Measurements from ENCODE around the gene GATA1.

Gene GATA1

DNA sequence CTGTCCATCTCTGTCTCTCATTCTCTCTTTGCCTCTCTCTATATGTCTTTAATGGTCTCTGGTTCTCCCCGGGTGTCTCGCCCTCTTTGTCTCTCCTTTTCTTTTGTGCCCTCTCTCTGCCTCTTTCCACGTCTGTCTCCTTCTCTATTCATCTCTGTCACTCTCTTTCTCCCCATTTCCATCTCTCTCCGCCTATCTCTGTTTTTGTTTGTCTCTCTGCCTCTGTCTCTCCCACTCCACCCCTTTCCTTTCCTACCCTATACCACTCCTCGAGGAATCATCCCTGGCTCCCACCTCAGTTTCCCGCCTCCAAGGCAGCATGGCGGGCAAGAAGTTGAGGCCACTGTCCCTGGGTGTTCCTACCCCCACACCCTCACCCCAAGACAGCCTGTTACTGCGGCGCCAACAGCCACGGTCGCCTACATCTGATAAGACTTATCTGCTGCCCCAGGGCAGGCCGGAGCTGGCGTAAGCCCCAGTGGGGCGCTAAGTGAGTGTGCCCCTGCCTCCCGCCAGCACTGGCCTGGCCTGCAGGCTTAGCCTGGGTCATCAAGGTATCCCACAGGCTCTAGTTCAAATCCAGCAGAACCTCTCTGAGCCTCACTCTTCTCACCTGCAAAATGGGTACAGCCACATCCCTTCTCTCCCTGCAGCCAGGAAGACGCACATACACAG is 713 bp upstream of the GATA1 start:
- DNase-seq = no peak

GRCh38 chrX:48786825-48787504 is 575 bp downstream of the GATA1 start:
- no peak for DNase-seq

GRCh38 chrX:48787505-48788443 is 1.4 kb downstream of the GATA1 start:
- DNase-seq = no peak

- DNase-seq = no peak
These were observed 3.2 kb downstream of the GATA1 start for GRCh38 chrX:48789366-48790220.

DNA sequence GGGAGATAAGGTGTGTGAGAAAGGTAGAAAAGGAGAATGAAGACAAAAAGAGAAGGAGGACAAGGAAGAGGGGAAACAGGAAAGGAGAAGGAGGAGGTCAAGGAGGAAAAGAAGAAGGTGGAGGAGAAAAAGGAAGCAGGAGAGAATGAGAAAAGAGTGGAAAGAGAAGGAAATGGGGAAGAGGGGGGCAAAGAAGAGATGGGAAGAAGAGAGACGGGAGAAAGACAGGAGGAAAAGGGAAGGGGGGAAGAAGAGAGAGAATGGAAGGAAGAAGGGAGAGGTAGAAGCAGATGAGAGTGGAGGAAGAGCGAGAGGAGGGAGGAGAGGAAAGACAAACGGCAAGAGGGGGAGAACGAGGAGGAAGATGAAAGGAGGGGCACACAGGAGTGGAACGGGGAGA is 4.1 kb downstream of the GATA1 start:
- no peak for DNase-seq

DNA sequence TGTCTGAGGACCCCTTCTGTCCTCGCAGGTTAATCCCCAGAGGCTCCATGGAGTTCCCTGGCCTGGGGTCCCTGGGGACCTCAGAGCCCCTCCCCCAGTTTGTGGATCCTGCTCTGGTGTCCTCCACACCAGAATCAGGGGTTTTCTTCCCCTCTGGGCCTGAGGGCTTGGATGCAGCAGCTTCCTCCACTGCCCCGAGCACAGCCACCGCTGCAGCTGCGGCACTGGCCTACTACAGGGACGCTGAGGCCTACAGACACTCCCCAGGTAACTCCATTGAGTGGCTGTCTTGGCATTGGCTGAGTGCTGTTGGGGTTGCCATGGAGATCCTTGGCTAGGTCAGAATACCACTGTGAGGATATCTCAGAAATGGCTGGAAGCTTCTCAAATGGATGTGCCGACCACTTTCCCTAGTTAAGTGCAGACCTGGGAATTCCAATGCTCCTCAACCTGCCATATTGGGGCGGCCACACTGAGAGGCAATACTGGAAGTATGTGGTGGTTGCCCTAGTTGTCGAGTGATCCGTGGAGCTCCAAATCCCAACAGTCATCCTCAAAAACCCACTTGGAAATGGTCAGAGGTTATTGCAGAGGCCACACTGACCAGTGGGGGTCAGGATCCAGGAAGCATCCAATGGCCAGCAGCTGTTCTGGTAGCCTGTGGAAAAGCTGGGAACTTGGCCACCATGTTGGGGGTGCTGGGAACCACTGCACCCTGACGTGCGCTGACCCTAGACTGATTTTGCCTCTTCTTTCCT is 4.9 kb downstream of the GATA1 start:
- no peak for DNase-seq

- DNase-seq = no peak
These were observed 5.8 kb downstream of the GATA1 start for GRCh38 chrX:48792219-48792618.

DNA sequence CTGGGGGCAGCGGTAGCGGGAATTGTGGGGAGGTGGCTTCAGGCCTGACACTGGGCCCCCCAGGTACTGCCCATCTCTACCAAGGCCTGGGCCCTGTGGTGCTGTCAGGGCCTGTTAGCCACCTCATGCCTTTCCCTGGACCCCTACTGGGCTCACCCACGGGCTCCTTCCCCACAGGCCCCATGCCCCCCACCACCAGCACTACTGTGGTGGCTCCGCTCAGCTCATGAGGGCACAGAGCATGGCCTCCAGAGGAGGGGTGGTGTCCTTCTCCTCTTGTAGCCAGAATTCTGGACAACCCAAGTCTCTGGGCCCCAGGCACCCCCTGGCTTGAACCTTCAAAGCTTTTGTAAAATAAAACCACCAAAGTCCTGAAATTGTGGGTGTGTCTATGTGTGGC is 7.5 kb downstream of the GATA1 start:
- no peak for DNase-seq

DNA sequence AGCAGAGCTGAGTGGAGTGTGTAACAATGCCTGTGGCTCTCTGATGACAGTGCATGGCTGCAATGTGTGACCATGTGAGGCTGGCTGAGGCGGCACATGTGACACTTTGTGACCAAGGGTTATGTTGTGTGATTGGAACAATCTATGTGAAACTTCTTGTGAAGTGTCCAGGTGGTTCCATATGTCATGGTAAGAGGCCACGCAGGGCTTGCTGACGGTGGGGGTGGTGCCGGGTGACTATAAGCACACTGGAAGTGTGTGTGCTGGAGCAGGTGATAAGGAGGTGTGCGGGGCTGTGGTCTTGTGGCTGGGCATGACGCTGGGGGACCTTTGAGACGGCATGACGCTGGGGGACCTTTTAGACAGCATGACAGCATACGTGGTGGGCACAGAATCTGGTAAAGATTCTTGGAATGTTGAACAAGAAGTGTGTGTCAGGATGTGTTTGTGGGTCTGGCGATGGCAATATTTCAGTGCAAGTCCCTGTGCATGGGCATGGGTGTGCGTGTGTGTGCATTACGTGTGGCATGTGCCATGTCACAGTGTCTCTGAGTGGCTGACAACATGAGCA is 8.0 kb downstream of the GATA1 start:
- DNase-seq = no peak

DNA sequence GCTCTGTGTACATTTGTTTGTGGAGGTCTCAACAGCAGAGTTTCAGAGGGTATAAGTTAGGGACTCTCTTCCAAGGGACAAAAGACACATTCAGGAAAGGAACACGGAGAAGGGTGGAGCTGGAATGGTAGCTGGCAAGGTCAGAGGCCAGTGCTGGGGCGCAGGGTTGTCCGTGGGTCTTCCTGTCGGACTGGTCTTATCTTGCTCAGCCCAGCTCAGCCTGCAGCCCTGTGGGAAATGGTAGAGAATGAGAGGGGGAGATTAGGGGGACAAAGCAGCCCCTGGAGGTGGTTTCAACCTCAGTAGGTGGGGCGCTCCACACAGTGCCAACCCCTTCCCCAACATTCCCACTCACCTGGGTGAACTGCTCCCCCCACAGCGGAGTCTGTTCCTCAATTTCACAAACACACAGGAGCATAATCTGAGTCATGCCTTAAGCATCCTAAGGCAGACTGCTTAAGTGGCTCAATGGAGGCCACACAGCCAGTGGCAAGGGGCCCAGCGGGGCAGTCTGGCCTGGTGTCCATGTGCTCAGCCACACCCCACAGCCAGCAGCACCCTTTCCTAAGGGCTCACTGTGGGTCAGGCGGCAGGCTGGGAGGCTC is 8.6 kb downstream of the GATA1 start:
- DNase-seq = no peak

- DNase-seq = no peak
These were observed 11.9 kb downstream of the GATA1 start for GRCh38 chrX:48798318-48798717.

- no peak for DNase-seq
These were observed 14.3 kb downstream of the GATA1 start for GRCh38 chrX:48800574-48801279.

DNA sequence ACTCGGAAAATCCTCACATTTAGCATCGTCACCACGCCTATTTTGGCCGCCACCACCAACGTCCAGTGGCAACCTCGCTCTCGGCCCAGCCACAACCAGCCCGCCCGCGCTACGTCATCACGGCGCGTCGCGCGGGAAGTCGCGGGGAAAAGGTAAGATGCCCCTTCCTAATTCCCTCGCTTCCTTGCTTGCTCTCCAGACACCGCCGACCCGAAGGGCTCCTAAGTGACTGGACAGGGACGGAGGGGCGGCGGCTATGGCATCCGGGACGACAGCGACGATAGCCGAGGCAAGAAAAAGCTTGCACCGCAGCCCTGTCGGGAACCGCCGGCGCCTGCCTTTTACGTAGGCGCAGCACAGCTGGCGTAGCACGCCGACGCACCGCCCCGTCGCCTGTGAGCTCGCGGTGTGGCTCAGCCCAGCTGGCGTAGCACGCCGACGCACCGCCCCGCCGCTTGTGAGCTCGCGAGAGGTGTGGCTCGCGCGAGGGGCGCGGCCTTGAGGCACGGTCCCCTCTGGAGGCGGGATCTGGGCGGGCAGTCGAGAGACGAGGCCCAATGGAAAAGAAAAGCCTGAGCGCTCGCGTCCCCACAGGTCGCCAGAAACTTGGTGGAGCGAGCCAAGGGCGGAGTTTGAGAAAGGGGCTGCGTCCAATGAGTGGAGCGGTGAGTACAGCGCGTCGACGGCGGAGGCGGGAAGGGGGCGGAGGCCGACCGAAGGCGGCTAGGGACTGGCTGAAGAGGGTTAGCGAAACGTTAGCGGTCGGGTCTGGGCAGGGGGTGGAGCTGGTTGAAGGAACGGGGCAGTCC is 15.1 kb downstream of the GATA1 start, which contains the start of gene HDAC6:
Gene HDAC6 (plus strand): TSS at position 788 of the 809 bp plus-strand sequence. CDS start 626 bp downstream, outside the sequence.
- DNase-seq = peak; percentile 95

DNA sequence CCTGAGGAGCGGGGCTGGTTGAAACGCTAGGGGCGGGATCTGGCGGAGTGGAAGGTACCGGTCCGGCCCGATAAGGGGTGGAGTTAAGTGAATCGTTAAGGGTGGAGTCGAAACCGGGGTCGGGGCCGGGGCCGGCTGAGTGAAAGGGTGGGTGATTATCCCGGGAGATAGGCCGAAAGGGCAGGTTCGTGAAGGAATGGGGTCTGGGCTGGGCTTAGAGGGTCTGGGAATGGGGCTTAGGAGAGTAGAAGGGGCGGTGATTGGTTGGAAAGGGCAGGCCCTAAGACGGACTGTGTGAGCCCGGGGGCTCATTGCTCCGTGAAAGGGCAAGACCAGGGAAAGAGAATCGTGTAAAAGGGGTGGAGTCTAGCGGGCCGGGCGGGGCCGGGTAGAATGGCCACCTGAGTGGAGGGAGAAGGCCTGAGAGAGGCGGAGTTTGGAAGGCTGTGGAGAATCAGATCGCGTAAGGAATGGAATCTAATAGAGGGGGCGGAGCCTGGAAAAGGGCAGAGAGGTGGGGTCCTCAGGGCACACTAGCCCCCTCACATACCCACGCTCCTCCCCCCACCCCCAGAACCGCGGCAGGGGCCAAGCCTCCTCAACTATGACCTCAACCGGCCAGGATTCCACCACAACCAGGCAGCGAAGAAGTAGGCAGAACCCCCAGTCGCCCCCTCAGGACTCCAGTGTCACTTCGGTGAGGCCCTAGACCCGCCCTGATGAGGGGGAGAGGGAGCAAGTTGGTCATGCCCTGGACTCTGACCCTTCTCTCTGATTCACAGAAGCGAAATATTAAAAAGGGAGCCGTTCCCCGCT is 15.9 kb downstream of the GATA1 start:
- DNase-seq = peak; percentile 33

DNA sequence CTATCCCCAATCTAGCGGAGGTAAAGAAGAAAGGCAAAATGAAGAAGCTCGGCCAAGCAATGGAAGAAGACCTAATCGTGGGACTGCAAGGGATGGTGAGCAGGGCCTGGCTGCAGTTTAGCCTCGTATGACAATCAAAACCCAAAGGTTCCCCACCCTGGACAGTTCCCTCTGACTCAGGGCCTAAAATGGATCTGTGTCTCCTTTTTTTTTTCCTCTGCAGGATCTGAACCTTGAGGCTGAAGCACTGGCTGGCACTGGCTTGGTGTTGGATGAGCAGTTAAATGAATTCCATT is 16.5 kb downstream of the GATA1 start:
- DNase-seq = no peak

- no peak for DNase-seq
These were observed 19.7 kb downstream of the GATA1 start for GRCh38 chrX:48806081-48806480.

GRCh38 chrX:48813644-48814043 is 27.3 kb downstream of the GATA1 start:
- no peak for DNase-seq

GRCh38 chrX:48814722-48815121 is 28.3 kb downstream of the GATA1 start:
- DNase-seq = no peak

GRCh38 chrX:48815266-48815665 is 28.9 kb downstream of the GATA1 start:
- DNase-seq = no peak
